ENCODE measurements around the gene RASSF8.

Gene RASSF8

GRCh38 chr12:26091822-26092221 lies 133.3 kb downstream of the RASSF8 start:
- Histone ChIP-seq H3K4me1 (ENCODE audit: control insufficient read depth, low read length) (no peaks in the 10 kb centered on the region), H3K4me3 (ENCODE audit: low read length) (no peak overlapping the region), H3K9me2 (replicated peaks; ENCODE audit: control insufficient read depth, low read length) (no peaks in the 10 kb centered on the region), H4K20me1 (ENCODE audit: control insufficient read depth, insufficient read depth, low read depth, low read length) (no peaks in the 10 kb centered on the region; the same call in 1 of the 2 replicates), H3K27me3 (ENCODE audit: control insufficient read depth, low read length) (no peaks in the 10 kb centered on the region; the same call in 1 of the 2 replicates), H3K79me2 (ENCODE audit: control insufficient read depth, low read length) (no peaks in the 10 kb centered on the region), H3K36me3 (ENCODE audit: control insufficient read depth, low read length) (no peaks in the 10 kb centered on the region), H3F3A (ENCODE audit: control insufficient read depth, insufficient read depth) (no peaks in the 10 kb centered on the region), H3K4me2 (ENCODE audit: low read length) (no peak overlapping the region), H3K9me3 (ENCODE audit: control insufficient read depth, insufficient read depth, low read length) (no peaks in the 10 kb centered on the region), H3K27ac (ENCODE audit: low read depth, low read length) (no peak overlapping the region)
- TF ChIP-seq EZH2phosphoT487 (IDR thresholded peaks at IDR 0.05; ENCODE audit: borderline replicate concordance, low read length) = no peak
- TF ChIP-seq CTCF (IDR thresholded peaks at IDR 0.05; ENCODE audit: low read depth, low read length, poor library complexity, severe bottlenecking) = no peak

GRCh38 chr12:26092346-26093105 lies 134.0 kb downstream of the RASSF8 start:
- Histone ChIP-seq H3K27ac (ENCODE audit: low read depth, low read length) (no peak overlapping the region), H3K79me2 (ENCODE audit: control insufficient read depth, low read length) (no peaks in the 10 kb centered on the region), H3K4me2 (ENCODE audit: low read length) (no peak overlapping the region), H4K20me1 (ENCODE audit: control insufficient read depth, insufficient read depth, low read depth, low read length) (no peaks in the 10 kb centered on the region; the same call in 1 of the 2 replicates), H3K9me2 (replicated peaks; ENCODE audit: control insufficient read depth, low read length) (no peaks in the 10 kb centered on the region), H3K9me3 (ENCODE audit: control insufficient read depth, insufficient read depth, low read length) (no peaks in the 10 kb centered on the region), H3F3A (ENCODE audit: control insufficient read depth, insufficient read depth) (no peaks in the 10 kb centered on the region), H3K4me1 (ENCODE audit: control insufficient read depth, low read length) (no peaks in the 10 kb centered on the region), H3K27me3 (ENCODE audit: control insufficient read depth, low read length) (peaks cover 4% of the 10 kb centered on the region), H3K36me3 (ENCODE audit: control insufficient read depth, low read length) (no peaks in the 10 kb centered on the region), H3K4me3 (ENCODE audit: low read length) (no peak overlapping the region)
- no peak for TF ChIP-seq EZH2phosphoT487 (IDR thresholded peaks at IDR 0.05; ENCODE audit: borderline replicate concordance, low read length)
- TF ChIP-seq CTCF (IDR thresholded peaks at IDR 0.05; ENCODE audit: low read depth, low read length, poor library complexity, severe bottlenecking) = no peak

- Histone ChIP-seq H3K4me2 (ENCODE audit: low read length) (no peak overlapping the region), H3K27me3 (ENCODE audit: control insufficient read depth, low read length) (peaks cover 6% of the 10 kb centered on the region), H4K20me1 (ENCODE audit: control insufficient read depth, insufficient read depth, low read depth, low read length) (no peaks in the 10 kb centered on the region; the same call in 1 of the 2 replicates), H3K27ac (ENCODE audit: low read depth, low read length) (no peak overlapping the region), H3F3A (ENCODE audit: control insufficient read depth, insufficient read depth) (no peaks in the 10 kb centered on the region), H3K4me3 (ENCODE audit: low read length) (no peak overlapping the region), H3K9me2 (replicated peaks; ENCODE audit: control insufficient read depth, low read length) (no peaks in the 10 kb centered on the region), H3K36me3 (ENCODE audit: control insufficient read depth, low read length) (no peaks in the 10 kb centered on the region), H3K9me3 (ENCODE audit: control insufficient read depth, insufficient read depth, low read length) (no peaks in the 10 kb centered on the region), H3K4me1 (ENCODE audit: control insufficient read depth, low read length) (no peaks in the 10 kb centered on the region), H3K79me2 (ENCODE audit: control insufficient read depth, low read length) (no peaks in the 10 kb centered on the region)
- no peak for TF ChIP-seq CTCF (IDR thresholded peaks at IDR 0.05; ENCODE audit: low read depth, low read length, poor library complexity, severe bottlenecking)
- no peak for TF ChIP-seq EZH2phosphoT487 (IDR thresholded peaks at IDR 0.05; ENCODE audit: borderline replicate concordance, low read length)
Observed at GRCh38 chr12:26095186-26095585, 136.7 kb downstream of the RASSF8 start.

Measured in DOHH2 (cell line).